ENCODE data around the gene GFRA1.

GRCh38 chr10:116014326-116014725 lies 258.7 kb downstream of the GFRA1 start:
- TF ChIP-seq, protein P1, sequence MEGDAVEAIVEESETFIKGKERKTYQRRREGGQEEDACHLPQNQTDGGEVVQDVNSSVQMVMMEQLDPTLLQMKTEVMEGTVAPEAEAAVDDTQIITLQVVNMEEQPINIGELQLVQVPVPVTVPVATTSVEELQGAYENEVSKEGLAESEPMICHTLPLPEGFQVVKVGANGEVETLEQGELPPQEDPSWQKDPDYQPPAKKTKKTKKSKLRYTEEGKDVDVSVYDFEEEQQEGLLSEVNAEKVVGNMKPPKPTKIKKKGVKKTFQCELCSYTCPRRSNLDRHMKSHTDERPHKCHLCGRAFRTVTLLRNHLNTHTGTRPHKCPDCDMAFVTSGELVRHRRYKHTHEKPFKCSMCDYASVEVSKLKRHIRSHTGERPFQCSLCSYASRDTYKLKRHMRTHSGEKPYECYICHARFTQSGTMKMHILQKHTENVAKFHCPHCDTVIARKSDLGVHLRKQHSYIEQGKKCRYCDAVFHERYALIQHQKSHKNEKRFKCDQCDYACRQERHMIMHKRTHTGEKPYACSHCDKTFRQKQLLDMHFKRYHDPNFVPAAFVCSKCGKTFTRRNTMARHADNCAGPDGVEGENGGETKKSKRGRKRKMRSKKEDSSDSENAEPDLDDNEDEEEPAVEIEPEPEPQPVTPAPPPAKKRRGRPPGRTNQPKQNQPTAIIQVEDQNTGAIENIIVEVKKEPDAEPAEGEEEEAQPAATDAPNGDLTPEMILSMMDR (IDR thresholded peaks at IDR 0.05; ENCODE audit: insufficient read depth, low read length, poor library complexity, severe bottlenecking), result no peak
- TF ChIP-seq EZH2phosphoT487 (conservative IDR thresholded peaks at IDR 0.05; ENCODE audit: low read length), result no peak
